ENCODE data around the gene KATNB1. TPM values are rescaled to one million over a fixed set of nuclear protein-coding genes. Genes with fewer than 3 reads are reported as not detected.

KATNB1 gene
- total and polyA plus RNA-seq, 2 of the 8 experiments (the other 6 are each of a cell fraction or from before 2014, with no cell fraction given): 50.2 to 60.4 TPM

DNA sequence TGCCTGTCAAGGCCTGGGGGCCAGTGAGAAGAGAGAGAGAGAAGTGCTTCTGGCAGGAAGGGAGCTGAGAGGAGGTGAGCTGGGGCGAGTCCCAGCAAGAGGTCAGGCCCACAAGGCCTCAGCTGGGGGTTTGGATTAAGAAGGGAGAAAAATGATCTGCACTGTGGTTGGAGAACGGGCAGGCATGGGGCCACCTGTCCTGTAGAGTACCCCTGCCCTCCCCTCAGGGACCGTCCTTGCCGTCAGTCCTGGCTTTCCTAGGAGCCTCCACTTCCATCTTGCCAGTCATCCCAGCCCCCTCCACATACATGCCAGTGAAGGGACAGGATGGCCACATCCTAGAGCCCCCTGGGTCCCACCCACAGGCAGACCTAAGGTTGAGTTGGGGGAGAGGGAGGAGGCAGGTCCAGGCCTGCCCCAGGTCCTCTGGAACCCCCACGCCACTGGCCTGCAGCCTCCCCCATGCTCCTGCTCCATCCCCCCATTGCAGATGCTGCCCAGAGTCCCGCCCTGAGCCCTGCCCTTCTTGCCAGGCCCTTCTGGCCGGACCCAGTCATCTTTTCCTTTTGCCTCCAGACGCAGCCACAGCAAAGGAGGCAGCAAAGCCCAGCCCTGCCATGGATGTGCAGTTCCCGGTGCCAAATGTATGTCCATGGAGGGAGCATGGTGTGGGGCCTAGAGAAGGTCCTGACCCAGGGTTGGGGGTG lies 18.9 kb downstream of the KATNB1 start:
- H2AK5ac ChIP-seq (ENCODE audit: low read depth, low read length): no peak overlapping the region
- H4K5ac ChIP-seq (ENCODE audit: insufficient read length, low read depth, low read length): no peak overlapping the region
- no peak overlapping the region for H2BK5ac ChIP-seq (ENCODE audit: low read depth, low read length)
- no peak overlapping the region for H2AFZ ChIP-seq (ENCODE audit: low read length)
- CTCF ChIA-PET (ENCODE audit: partially characterized antibody): interaction anchor here (0.6 to 4.4 kb wide), 12 partner anchors 9 to 367 kb away, joined by 3 to 24 read pairs (median 4); partner anchors contain the start of gene KATNB1
- H3K18ac ChIP-seq (ENCODE audit: extremely low read depth, low read length): no peak overlapping the region
- H3K9ac ChIP-seq (replicated peaks in 1 of 4; ENCODE audit: extremely low read depth in 1 of 4, low read depth in 3 of 4, low read length in 3 of 4): no peak overlapping the region
- peaks cover 0 to 12% (median 7%) of the 10 kb centered on the region in 4 experiments; a peak in 6 of 8 replicates for H3K36me3 ChIP-seq (ENCODE audit: control insufficient read depth in 2 of 4, insufficient read depth in 4 of 4, low read length in 3 of 4)
- H2BK12ac ChIP-seq (ENCODE audit: low read depth, low read length): no peak overlapping the region
- no peak overlapping the region for H2BK20ac ChIP-seq (ENCODE audit: low read length)
- H2BK120ac ChIP-seq (replicated peaks; ENCODE audit: low read depth, low read length): no peak overlapping the region
- no peak overlapping the region for H4K91ac ChIP-seq (replicated peaks; ENCODE audit: insufficient read length, low read length)
- 0 out of 7 replicates have a peak, but pooled peaks cover 0 to 7% (median 0%) of the 10 kb centered on the region in 4 experiments for H3K4me1 ChIP-seq (replicated peaks in 1 of 4; ENCODE audit: control insufficient read depth in 3 of 4, insufficient read depth in 4 of 4, low read length in 3 of 4)
- POLR2A ChIA-PET (ENCODE audit: partially characterized antibody): no interaction called here
- no peak overlapping the region for H3K4me3 ChIP-seq (ENCODE audit: extremely low read depth in 1 of 4, insufficient read depth in 2 of 4, low read depth in 3 of 4, low read length in 4 of 4)
- no peaks in the 10 kb centered on the region for H3K9me3 ChIP-seq (ENCODE audit: insufficient read depth in 2 of 2, low read depth in 1 of 2, low read length in 1 of 2)
- no peaks in the 10 kb centered on the region for H3K79me2 ChIP-seq (ENCODE audit: control insufficient read depth in 1 of 2, insufficient read depth in 2 of 2, low read length in 2 of 2)
- no peak for FAIRE-seq
- H3K23ac ChIP-seq (ENCODE audit: insufficient read length): no peak overlapping the region
- H3K14ac ChIP-seq (ENCODE audit: insufficient read length): no peak overlapping the region
- H4K20me1 ChIP-seq (replicated peaks in 1 of 2; ENCODE audit: control insufficient read depth in 1 of 2, insufficient read depth in 2 of 2, low read length in 2 of 2): peaks cover 4 to 7% of the 10 kb centered on the region in 2 experiments
- no peak overlapping the region for H3K4ac ChIP-seq (replicated peaks; ENCODE audit: insufficient read length, low read depth, low read length)
- H3K27ac ChIP-seq (ENCODE audit: low read depth, low read length): no peak overlapping the region
- no peaks in the 10 kb centered on the region for H3K79me1 ChIP-seq (ENCODE audit: low read depth, low read length)
- no peak overlapping the region for H3K4me2 ChIP-seq (ENCODE audit: insufficient read depth in 1 of 2, low read depth in 2 of 2, low read length in 2 of 2)
- H2BK15ac ChIP-seq (ENCODE audit: low read length): no peak overlapping the region
- H4K8ac ChIP-seq (ENCODE audit: extremely low read depth, insufficient read depth, low read length): no peak overlapping the region
- DNase-seq (ENCODE audit: low read depth in 1 of 2, low spot score in 2 of 2): no peak
- no peaks in the 10 kb centered on the region for H3K27me3 ChIP-seq (replicated peaks in 1 of 4; ENCODE audit: control insufficient read depth in 3 of 4, extremely low read depth in 1 of 4, insufficient read depth in 3 of 4, low read length in 3 of 4)
- H3K23me2 ChIP-seq (ENCODE audit: low read depth, low read length): no peaks in the 10 kb centered on the region
- no peak overlapping the region for H3K56ac ChIP-seq (replicated peaks; ENCODE audit: insufficient read length, low read depth, low read length)
- 70% methylated on average over 9 of the region's 9 CpGs; no CpG with 5 or more reads in 1 of the 2 experiments for WGBS, 2 experiments (ENCODE audit: extremely low coverage in 1 of 2, insufficient coverage in 1 of 2, insufficient read length in 1 of 2, insufficient replicate concordance in 2 of 2, low coverage in 1 of 2, low lambda C conversion rate in 2 of 2, missing lambda C conversion rate in 1 of 2)
- no peak for TF ChIP-seq PHF8 (conservative IDR thresholded peaks at IDR 0.05; ENCODE audit: low read depth, low read length)
- TF ChIP-seq SP4 (IDR thresholded peaks at IDR 0.05; ENCODE audit: low read length): no peak
- TF ChIP-seq BACH1 (IDR thresholded peaks at IDR 0.05; ENCODE audit: low read length): no peak
- no peak for TF ChIP-seq NANOG (IDR thresholded peaks at IDR 0.05; ENCODE audit: insufficient read depth, low read depth, low read length, poor library complexity, severe bottlenecking)
- no peak for TF ChIP-seq CTCF (IDR thresholded peaks at IDR 0.05; ENCODE audit: control extremely low read depth in 1 of 3, insufficient read depth in 1 of 3, low read depth in 1 of 3, low read length in 3 of 3)
- no peak for TF ChIP-seq ATF2 (IDR thresholded peaks at IDR 0.05; ENCODE audit: low read length)
- TF ChIP-seq KDM5A (IDR thresholded peaks at IDR 0.05; ENCODE audit: low read length): no peak
- TF ChIP-seq POLR2AphosphoS5 (IDR thresholded peaks at IDR 0.05; ENCODE audit: low read depth, low read length): no peak
- no peak for TF ChIP-seq SRF (IDR thresholded peaks at IDR 0.05; ENCODE audit: low read depth, low read length)

Measured in H1 (cell line).